Esophagus muscularis mucosa (tissue), 4 donors: ENCODE measurements around the gene RAB40C. TPM values are rescaled to one million over a fixed set of nuclear protein-coding genes. Genes with fewer than 3 reads are reported as not detected.

ENCODE experiments used
- DNase-seq: peaks from one replicate; pipeline ENCODE4 v3.0.0-alpha.2; 2017; ENCODE audit errors: extremely low spot score
- H3K27ac ChIP-seq, 4 donors: fragments of 200-600 bp; sonication (generic); replicated peaks in 1 of 4; 1 replicate in 3 of 4; 2 replicates in 1 of 4; pipeline ENCODE4 v1.5.1; 2016 to 2019; ENCODE audit warnings: mild to moderate bottlenecking in 1 of 4
- H3K27me3 ChIP-seq, 4 donors: fragments of 200-600 bp; sonication (generic); one replicate each; pipeline versions ENCODE4 v1.5.1 to v1.6.0; 2016 to 2019
- H3K36me3 ChIP-seq, 4 donors: fragments of 200-600 bp; sonication (generic); one replicate each; pipeline ENCODE4 v1.5.1; 2016 to 2019
- H3K4me1 ChIP-seq, 4 donors: fragments of 200-600 bp; sonication (generic); one replicate each; pipeline ENCODE4 v1.5.1; 2016 to 2019
- H3K4me3 ChIP-seq, 4 donors: fragments of 200-600 bp; sonication (generic); 1 replicate in 2 of 4; 2 replicates in 2 of 4; pipeline ENCODE4 v1.5.1; 2016 to 2019; ENCODE audit warnings: mild to moderate bottlenecking in 4 of 4, moderate library complexity in 1 of 4
- H3K9me3 ChIP-seq, 4 donors: fragments of 200-600 bp; sonication (generic); 1 replicate in 3 of 4; 2 replicates in 1 of 4; pipeline ENCODE4 v1.5.1; 2016 to 2019
- CTCF ChIP-seq, 3 experiments: fragments of 200-600 bp in 2 of 3; fragments of 450-650 bp in 1 of 3; sonication (generic) in 2 of 3; IDR thresholded peaks; one replicate each; pipeline ENCODE4 v1.5.1; 2017 to 2019; ENCODE audit warnings: antibody characterized with exemption in 3 of 3, mild to moderate bottlenecking in 2 of 3, moderate library complexity in 1 of 3
- EP300 ChIP-seq: sonication (generic); formaldehyde crosslinking; IDR thresholded peaks from one replicate; pipeline ENCODE4 v1.6.1; 2017; ENCODE audit warnings: antibody characterized with exemption
- POLR2A ChIP-seq: fragments of 450-650 bp; IDR thresholded peaks from one replicate; pipeline ENCODE4 v1.6.1; 2017; ENCODE audit warnings: antibody characterized with exemption, moderate library complexity, mild to moderate bottlenecking, low read depth
- POLR2AphosphoS5 ChIP-seq, 2 donors: sonication (generic); formaldehyde crosslinking; IDR thresholded peaks; one replicate each; pipeline ENCODE4 v1.6.1; 2017; ENCODE audit warnings: antibody characterized with exemption in 2 of 2
- WGBS: methylation state at CpG from one replicate; pipeline ENCODE4 v1.1.5; 2018; 5-methylcytosine and 5-hydroxymethylcytosine counted together
- intact Hi-C: fragments of 100-400 bp; cut with DNase I; formaldehyde crosslinking; loops from one replicate; pipeline ENCODE4 v1.15.1; 2023
- total RNA-seq, 4 donors: library from RNA; depleted of rRNA; stranded (reverse); fragments of >200 nt; gene quantifications; one replicate each; pipeline versions ENCODE4 v1.1.0 to v1.2.1, GENCODE V29; 2016

RAB40C gene
- total RNA-seq, 4 donors from 2014 or later = 20.8 to 25.3 (median 23.0) TPM

- intact Hi-C loops = no loop called here
Measured at GRCh38 chr16:625117-625976, 35.5 kb downstream of the RAB40C start.

GRCh38 chr16:625977-626765 is 36.3 kb downstream of the RAB40C start:
- peaks cover 0 to 5% (median 0%) of the 10 kb centered on the region in 4 donors for H3K27me3 ChIP-seq
- intact Hi-C loops = no loop called here
- peaks cover 10 to 41% (median 28%) of the 10 kb centered on the region in 4 donors for H3K4me1 ChIP-seq
- H3K9me3 ChIP-seq = no peaks in the 10 kb centered on the region
- H3K36me3 ChIP-seq = peaks cover 0 to 45% (median 37%) of the 10 kb centered on the region in 4 donors
- peak overlapping the region in 2 of 4 donors; percentile 15 to 42 for H3K27ac ChIP-seq
- TF ChIP-seq POLR2AphosphoS5 (IDR thresholded peaks at IDR 0.05) (no peak), CTCF (IDR thresholded peaks at IDR 0.05) (no peak), POLR2A (no peak), EP300 (no peak)
- no peak overlapping the region for H3K4me3 ChIP-seq
- 94% methylated on average over 19 of the region's 35 CpGs for WGBS
- no peak for DNase-seq

More at GRCh38 chr16:625117-625976, 35.5 kb downstream of the RAB40C start:
- no peaks in the 10 kb centered on the region for H3K27me3 ChIP-seq
- 100% methylated on average over 1 of the region's 37 CpGs for WGBS
- TF ChIP-seq POLR2A (no peak), POLR2AphosphoS5 (IDR thresholded peaks at IDR 0.05) (no peak), CTCF (IDR thresholded peaks at IDR 0.05) (no peak), EP300 (no peak)
- DNase-seq = no peak
- H3K9me3 ChIP-seq = no peaks in the 10 kb centered on the region
- peaks cover 1 to 33% (median 21%) of the 10 kb centered on the region in 4 donors for H3K4me1 ChIP-seq
- peaks cover 0 to 51% (median 40%) of the 10 kb centered on the region in 4 donors for H3K36me3 ChIP-seq
- no peak overlapping the region for H3K27ac ChIP-seq
- no peak overlapping the region for H3K4me3 ChIP-seq

GRCh38 chr16:626787-627453 is 37.1 kb downstream of the RAB40C start:
- intact Hi-C loops = no loop called here
- H3K27ac ChIP-seq = peak overlapping the region in 3 of 4 donors; percentile 15 to 51 (median 27)
- 79% methylated on average over 23 of the region's 29 CpGs for WGBS
- DNase-seq = no peak
- H3K4me3 ChIP-seq = no peak overlapping the region
- no peak for TF ChIP-seq EP300
- TF ChIP-seq POLR2AphosphoS5 (IDR thresholded peaks at IDR 0.05) = peak; percentile 6 to 21
- no peaks in the 10 kb centered on the region for H3K9me3 ChIP-seq
- H3K36me3 ChIP-seq = peaks cover 0 to 43% (median 37%) of the 10 kb centered on the region in 4 donors
- peaks cover 11 to 36% (median 25%) of the 10 kb centered on the region in 4 donors for H3K4me1 ChIP-seq
- peaks cover 0 to 9% (median 0%) of the 10 kb centered on the region in 4 donors for H3K27me3 ChIP-seq

- Histone ChIP-seq H3K4me3 (no peak overlapping the region), H3K27ac (peak overlapping the region in 2 of 4 donors; percentile 27 to 51), H3K4me1 (peaks cover 11 to 33% (median 25%) of the 10 kb centered on the region in 4 donors), H3K36me3 (peaks cover 0 to 47% (median 38%) of the 10 kb centered on the region in 4 donors), H3K9me3 (no peaks in the 10 kb centered on the region), H3K27me3 (peaks cover 0 to 16% (median 0%) of the 10 kb centered on the region in 4 donors)
- DNase-seq = no peak
- 88% methylated on average over 32 of the region's 50 CpGs for WGBS
- intact Hi-C loops = no loop called here
- TF ChIP-seq POLR2A (no peak), POLR2AphosphoS5 (IDR thresholded peaks at IDR 0.05) (no peak), CTCF (IDR thresholded peaks at IDR 0.05) (no peak), EP300 (no peak)
Measured at GRCh38 chr16:627454-628239, 37.8 kb downstream of the RAB40C start.
